NCI-H128 (cell line): Measurements from ENCODE around the gene SLIT3.

Source experiments
- DNase-seq: peaks from one replicate; lab custom pipeline; 2025; ENCODE audit not compliant: unreplicated experiment; lab: John Stamatoyannopoulos, UW

SLIT3 gene

GRCh38 chr5:168847511-168848073 is 453.3 kb downstream of the SLIT3 start:
- DNase-seq: no peak

GRCh38 chr5:168844922-168845296 is 456.0 kb downstream of the SLIT3 start:
- DNase-seq: no peak

DNA sequence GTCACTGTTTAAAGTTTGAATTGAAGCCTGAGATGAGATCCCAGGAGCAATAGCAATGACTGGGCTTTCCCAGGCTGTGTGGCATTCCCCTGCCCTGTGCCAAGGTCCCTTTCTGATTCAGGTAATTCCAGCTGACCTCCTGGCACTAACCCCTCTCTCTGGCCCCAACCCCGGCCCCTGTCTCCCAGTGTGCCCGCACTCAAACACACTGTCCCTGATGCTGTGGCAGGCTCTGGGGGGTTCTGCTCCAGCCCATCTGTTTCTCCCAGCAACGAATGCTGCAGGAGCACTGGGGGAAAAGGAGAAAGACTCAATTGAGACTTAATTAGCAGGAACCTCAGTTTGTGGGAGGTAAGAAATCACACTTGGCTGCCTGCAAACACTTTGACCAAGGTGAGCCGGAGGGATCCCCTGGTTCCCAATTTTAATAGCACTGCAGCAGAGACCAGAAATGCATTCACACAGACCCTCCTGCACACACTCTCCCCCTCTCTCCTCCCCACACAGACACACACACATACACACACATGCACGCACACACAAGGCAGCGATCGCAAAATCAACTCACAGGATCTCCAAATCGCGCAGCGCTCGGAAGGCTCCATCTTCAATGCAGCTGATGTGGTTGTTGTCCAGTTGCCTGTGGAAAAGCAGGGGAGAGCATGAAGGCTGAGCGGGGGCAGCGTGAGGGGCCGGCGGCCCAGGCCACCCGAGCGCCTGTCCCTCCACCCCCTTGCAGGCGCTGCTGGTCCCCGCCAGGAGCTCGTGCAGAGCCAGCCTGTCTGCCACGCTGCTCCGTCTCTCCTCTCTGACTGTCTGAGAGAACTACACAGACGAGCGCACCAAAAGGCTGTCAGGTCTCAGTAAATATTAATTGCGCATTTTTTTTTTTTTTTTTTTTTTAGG is 456.7 kb downstream of the SLIT3 start:
- DNase-seq: no peak

- DNase-seq: no peak
Observed at GRCh38 chr5:168843277-168844015, 457.5 kb downstream of the SLIT3 start.

GRCh38 chr5:168842571-168843205 is 458.3 kb downstream of the SLIT3 start:
- DNase-seq: no peak

DNA sequence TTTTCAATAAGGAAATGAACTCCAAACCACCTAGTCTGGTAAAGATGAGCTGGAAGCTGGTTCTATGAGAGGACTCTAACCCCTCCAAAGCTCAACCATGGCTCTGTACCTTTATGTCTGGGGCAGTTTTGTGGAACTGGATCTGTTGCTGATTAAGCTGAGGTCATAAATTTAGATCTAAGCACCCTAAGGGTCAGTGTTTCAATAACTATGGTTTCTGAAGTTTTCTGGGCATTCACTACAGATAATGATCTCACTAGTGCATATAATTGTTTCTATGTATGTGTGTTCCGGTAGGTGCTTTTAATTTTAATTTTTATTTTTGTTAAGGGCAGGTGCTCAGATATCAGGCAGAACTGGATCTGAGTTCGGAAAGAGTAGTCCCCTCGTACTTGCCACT is 463.1 kb downstream of the SLIT3 start:
- no peak for DNase-seq

DNA sequence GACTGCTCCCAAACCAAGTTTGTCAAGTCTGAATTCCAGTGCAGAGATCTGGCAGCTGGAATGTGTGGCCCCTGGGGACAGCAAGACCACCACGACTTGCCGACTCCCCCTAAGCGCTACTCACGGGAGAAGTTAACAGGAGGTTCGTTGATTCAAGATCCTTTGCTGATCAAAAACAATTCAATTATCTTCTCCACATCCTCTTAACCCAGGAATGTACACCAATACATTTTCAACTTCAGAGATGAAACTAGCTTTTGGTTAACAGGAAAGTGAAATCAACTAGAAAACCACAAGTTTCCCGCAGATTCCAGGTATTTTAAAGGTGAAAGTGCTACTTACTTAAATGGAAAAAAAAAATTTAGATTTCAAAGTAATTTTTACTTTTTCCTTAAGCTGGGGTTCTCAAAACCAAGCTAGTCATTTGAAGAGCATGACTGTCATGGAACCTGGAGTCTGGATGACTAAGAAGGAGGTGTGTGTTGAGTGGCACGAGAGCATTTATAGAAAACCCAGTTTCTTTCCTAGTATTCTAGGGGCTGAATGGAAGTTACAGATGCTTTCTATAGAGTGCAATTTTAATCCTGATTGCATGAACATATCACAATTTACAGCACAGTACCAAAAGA is 464.2 kb downstream of the SLIT3 start:
- no peak for DNase-seq

DNA sequence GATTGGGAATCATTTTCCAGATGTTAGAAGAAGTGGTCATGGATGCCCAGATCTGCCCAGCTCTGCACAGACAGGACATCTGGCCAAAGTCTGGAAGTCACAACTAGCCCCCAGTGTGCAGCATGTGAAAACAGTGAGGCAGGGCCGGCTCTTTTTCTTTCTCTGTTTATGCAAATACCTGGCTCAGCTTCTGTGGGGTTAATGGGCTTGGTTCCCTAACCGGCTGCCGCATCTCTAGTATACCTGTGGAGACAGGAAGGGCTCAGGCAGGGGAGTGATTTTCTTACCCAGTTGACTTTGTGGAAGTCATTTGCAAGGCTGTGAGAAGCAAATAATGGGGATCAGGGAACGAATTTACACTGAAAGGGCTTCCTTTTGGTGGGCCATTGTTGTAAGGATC is 467.0 kb downstream of the SLIT3 start:
- DNase-seq: no peak

GRCh38 chr5:168833383-168833782 is 467.6 kb downstream of the SLIT3 start:
- no peak for DNase-seq

GRCh38 chr5:168832308-168832707 is 468.6 kb downstream of the SLIT3 start:
- no peak for DNase-seq

- DNase-seq: no peak
Observed at GRCh38 chr5:168831383-168831782, 469.6 kb downstream of the SLIT3 start.

DNA sequence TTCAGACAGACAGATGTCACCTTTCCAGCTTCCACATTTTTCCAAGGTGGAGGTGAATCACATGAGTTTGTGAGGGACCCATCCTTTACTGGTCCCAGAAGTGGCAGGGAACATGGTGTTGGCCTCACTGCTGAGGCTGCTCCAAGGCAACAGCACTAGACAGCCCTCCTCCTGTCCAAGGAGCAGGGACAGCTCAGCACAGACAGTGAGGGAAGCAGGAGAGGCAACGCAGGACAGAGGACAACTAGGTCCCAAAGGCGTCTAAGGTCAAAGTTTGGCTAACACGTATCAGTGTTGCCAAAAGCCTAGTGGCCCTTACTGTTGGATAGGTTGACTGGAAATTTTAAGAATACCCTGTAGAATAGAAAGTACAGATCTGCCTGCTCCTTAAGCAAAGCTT is 470.1 kb downstream of the SLIT3 start:
- DNase-seq: no peak

GRCh38 chr5:168829922-168830417 is 471.0 kb downstream of the SLIT3 start:
- DNase-seq: no peak

- no peak for DNase-seq
Observed at GRCh38 chr5:168829044-168829443, 471.9 kb downstream of the SLIT3 start.

DNA sequence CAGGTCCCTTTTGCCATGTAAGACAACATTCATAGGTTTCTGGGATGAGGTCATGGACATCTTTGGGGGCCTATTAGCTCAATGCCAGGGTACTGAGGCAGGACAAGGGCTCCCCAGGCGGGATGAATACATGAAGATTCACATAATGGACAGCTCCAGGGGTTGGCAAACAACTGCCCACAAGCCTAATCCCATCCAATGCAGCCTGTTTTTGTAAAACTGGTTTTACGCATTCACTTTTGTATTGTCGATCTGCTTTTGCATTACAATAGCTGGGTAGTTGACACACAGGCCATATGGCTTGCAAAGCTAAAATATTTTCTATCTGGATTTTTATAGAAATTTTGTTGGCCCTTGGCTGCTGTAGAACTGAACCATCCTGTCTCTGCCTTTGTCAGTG is 473.3 kb downstream of the SLIT3 start:
- DNase-seq: no peak

- DNase-seq: no peak
Observed at GRCh38 chr5:168826246-168826725, 474.7 kb downstream of the SLIT3 start.

DNA sequence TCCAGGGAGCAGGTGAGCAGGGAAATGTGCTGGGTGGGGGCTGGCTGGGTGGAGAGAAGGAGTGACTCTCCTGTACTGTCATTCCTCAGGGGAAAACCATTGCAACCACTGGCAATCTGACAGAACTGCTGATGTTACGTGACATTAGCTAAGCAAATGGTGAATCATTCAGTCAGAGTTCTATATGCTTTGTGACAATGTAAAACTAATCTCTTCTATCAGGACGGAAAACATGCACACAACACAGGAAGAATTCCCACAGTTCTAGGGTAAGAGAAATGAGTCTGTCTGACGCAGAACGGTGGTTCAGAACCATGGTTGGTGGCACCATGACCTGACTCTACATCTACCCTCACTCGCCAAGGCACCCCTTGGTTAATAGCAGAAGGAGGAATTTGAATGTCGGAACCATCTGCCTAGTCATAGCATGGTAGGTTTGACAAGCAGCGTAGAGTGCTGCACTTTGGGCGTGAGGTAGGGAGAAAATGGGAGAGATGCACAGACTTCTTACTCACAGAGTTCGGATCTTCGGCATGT is 478.1 kb downstream of the SLIT3 start:
- no peak for DNase-seq

DNA sequence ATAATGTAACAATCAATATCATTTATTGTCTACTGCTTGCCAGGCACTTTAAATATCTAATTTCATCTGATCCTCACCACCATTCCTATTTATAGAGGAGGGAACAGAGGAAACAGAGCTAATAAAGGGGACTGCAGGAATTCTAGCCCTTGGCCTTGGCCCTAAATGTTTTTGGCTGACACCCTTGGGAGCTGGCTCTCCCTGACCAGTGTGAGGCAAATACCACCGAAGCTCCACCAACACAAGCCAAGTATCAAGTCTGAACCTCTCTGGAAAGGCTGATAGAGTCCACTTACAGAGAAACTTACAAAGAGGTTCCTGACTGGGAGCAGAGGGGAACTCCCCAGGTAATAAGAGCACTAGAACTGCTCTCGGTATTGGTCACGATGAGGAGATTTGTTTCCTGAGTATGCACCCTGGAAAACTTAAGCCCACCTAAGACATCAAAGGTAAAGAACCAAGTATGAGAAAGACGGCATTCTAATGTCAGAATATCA is 478.6 kb downstream of the SLIT3 start:
- no peak for DNase-seq

DNA sequence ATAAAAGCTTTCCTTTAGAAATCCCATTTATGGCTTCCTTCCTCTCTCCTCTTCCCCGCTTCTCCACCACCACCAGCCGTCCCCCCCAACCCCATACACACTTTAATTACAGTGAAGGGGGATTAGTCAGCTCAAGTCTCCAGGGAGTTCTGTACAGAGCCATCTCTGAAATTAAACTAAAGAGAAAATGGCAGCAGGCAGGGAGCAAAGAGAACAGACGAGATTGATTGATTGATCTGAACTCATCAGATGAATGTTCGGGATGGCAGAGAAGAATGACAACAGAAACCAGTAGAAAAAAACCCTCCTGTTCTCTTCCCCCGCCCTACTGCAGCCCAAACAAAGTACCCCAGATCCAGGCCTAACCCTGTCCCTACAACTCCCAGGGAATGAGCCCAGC is 480.1 kb downstream of the SLIT3 start:
- no peak for DNase-seq

GRCh38 chr5:168819004-168819621 is 481.8 kb downstream of the SLIT3 start:
- no peak for DNase-seq
